ENCODE results near the gene C20orf204. TPM values are rescaled to one million over a fixed set of nuclear protein-coding genes. Genes with fewer than 3 reads are reported as not detected.
A peak's percentile ranks its signal among the peaks of the same experiment; 100 is the strongest.

C20orf204 gene
- total and polyA plus RNA-seq, 8 donors, result 0.31 to 3.7 (median 0.79) TPM

DNA sequence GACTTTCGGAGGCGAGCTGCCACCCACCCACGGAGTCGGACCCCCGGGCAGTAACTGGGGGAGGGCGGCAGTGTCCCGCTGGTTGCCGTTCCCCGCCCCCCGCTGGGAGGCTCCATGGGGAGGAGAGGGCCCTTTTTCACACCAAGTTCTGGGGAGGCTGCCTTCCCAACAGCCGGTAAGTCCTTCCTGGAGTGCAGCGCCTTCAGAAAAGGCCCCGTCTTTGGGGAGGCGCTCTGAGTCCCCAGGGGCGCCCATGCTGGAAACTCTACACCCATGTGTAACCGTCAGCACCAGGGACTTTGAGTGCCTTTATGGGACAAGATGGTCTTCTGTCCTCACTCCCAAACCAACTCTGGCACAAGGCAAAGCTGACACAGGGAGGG lies 13.9 kb downstream of the C20orf204 start:
- no peak for TF ChIP-seq CTCF (IDR thresholded peaks at IDR 0.05)
- H3K36me3 ChIP-seq, result no peaks in the 10 kb centered on the region
- peaks cover 0 to 7% (median 3%) of the 10 kb centered on the region in 4 donors for H3K27me3 ChIP-seq
- H3K9me3 ChIP-seq, result no peaks in the 10 kb centered on the region
- 35 to 48% methylated on average over 11 to 16 of the region's 16 CpGs for WGBS, 2 donors
- no peaks in the 10 kb centered on the region for H3K4me1 ChIP-seq
- H3K4me3 ChIP-seq, result peak overlapping the region in 2 of 4 donors; percentile 11 to 14
- H3K27ac ChIP-seq, result no peak overlapping the region
- intact Hi-C loops (cut with DNase I), result no loop called here
- no peak for ATAC-seq
- FAIRE-seq, result no peak
- DNase-seq, result no peak

DNA sequence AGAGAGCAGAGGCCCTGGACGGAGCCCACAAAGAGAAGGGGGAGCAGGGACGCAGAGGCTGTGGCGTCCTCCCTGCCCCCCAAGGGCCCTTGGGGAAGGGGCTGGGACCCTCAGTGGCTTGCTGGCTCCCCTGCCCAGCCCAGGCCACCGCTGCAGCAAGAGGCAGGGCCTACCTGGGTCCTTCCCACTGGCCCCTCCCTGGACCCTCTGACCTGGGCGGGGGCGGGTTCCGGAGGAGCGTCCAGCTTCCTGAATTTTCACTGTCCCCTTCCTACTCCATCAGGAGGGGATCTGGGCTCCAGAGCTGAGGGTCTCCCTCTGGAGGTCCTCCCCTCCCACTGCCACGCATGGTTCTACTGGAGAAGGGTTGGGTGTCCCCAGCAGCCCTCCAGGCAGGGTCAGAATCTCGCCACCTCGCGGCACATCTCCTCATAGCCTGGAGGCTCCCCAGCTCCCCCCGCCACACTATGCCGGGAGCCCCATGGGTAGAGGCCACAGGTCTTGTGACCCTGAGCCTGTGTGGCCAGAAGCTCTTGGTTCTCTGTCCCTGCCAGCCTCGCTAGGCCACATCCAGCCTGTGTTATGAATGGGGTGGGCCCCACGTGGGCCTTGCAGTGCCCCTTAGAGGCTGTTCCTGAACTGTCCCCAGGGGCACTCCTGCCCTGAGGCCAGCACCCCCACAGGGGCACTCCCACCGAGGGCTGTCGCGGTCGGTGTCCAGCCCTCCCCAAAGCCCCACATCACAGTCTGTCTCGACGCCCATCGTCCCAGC lies 14.5 kb downstream of the C20orf204 start:
- FAIRE-seq, result no peak

GRCh38 chr20:64051033-64051452 lies 15.1 kb downstream of the C20orf204 start:
- DNase-seq, result no peak
- no peak for TF ChIP-seq CTCF (IDR thresholded peaks at IDR 0.05)
- Histone ChIP-seq H3K36me3 (no peaks in the 10 kb centered on the region), H3K4me3 (no peak overlapping the region), H3K4me1 (no peaks in the 10 kb centered on the region), H3K27ac (peak overlapping the region in 1 of 4 donors; percentile 37), H3K9me3 (no peaks in the 10 kb centered on the region), H3K27me3 (peaks cover 0 to 7% (median 3%) of the 10 kb centered on the region in 4 donors)
- no peak for ATAC-seq
- FAIRE-seq, result no peak
- intact Hi-C loops (cut with DNase I), result no loop called here
- WGBS, 2 donors, result 48 to 63% methylated on average over 9 to 11 of the region's 11 CpGs

More for the DNA sequence above, 14.5 kb downstream of the C20orf204 start:
- DNase-seq, result no peak
- peak overlapping the region in 1 of 4 donors; percentile 14 for H3K4me3 ChIP-seq
- peak overlapping the region in 1 of 4 donors; percentile 37 for H3K27ac ChIP-seq
- no peaks in the 10 kb centered on the region for H3K4me1 ChIP-seq
- WGBS, 2 donors, result 69 to 70% methylated on average over 22 to 23 of the region's 23 CpGs
- H3K27me3 ChIP-seq, result peaks cover 0 to 7% (median 3%) of the 10 kb centered on the region in 4 donors
- no peak for TF ChIP-seq CTCF (IDR thresholded peaks at IDR 0.05)
- H3K36me3 ChIP-seq, result no peaks in the 10 kb centered on the region
- ATAC-seq, result no peak
- no peaks in the 10 kb centered on the region for H3K9me3 ChIP-seq
- intact Hi-C loops (cut with DNase I), result no loop called here

DNA sequence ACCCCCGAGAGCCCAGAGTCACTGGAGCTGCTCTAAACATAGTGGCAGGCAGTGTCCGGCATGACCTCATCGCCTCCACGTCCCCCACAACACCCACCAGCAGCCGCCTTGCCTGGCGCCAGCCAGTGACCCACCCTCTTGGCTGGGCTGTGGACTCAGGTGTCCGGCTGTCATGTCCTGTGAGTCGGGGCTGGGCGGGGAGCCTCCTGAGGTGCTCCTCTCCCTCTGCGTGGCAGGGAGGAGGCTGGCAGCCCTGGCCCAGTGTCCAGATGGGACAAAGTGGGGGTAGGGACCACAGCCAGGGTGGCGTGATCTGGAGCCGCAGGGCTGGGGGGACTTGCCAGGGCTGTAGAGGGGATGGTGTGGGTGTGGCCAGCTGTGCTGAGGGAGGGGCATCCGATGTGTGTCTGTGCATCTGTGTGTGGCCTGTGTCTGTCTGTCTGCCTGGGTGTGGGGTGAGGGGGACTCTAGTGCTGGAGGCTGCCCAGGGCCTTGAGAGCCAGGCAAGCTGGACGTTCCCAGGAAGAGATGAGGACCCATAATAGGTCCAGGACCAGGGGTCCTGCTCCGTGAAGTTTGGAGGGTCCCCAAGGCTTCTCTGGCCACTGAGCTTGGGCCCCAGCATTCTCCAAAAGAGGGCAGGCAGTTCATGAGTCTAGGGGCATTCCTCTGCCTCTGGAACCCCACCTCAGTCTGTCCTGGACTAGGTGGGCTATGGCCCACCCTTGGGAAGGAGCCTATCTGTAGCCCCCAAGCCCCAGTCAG lies 15.8 kb downstream of the C20orf204 start:
- no peak for DNase-seq
- 63 to 75% methylated on average over 14 to 15 of the region's 15 CpGs for WGBS, 2 donors

More for the DNA sequence above, 15.8 kb downstream of the C20orf204 start:
- intact Hi-C loops (cut with DNase I), result no loop called here
- no peak overlapping the region for H3K4me3 ChIP-seq
- H3K27ac ChIP-seq, result no peak overlapping the region
- peaks cover 0 to 7% (median 3%) of the 10 kb centered on the region in 4 donors for H3K27me3 ChIP-seq
- no peaks in the 10 kb centered on the region for H3K36me3 ChIP-seq
- H3K9me3 ChIP-seq, result no peaks in the 10 kb centered on the region
- no peak for FAIRE-seq
- TF ChIP-seq CTCF (IDR thresholded peaks at IDR 0.05), result no peak
- no peak for ATAC-seq
- no peaks in the 10 kb centered on the region for H3K4me1 ChIP-seq

All from pancreas (tissue), 10 donors.